NCI-H774 (cell line): ENCODE results near the gene SLC6A11.

ENCODE experiments used
- DNase-seq: peaks from one replicate; lab custom pipeline; 2025; lab: John Stamatoyannopoulos, UW

Gene SLC6A11

DNA sequence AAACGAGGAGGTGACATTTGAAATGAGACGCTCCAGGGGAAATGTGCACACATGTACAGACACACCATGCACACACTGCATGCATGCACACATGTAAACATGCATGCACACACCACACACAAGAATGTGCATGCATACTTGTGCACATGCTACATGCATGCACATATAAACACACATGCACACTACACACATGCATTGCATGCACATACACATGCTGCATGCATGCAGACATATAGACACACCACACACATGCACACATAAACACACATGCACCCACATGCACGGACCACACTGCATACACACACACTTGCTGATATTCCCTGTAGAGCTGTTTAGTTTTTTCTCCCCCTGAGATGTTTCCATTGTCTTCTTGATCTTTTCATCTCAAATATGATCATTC, 138.7 kb downstream of the SLC6A11 start:
- no peak for DNase-seq

- DNase-seq, result no peak
Measured at GRCh38 chr3:10955711-10956453, 139.9 kb downstream of the SLC6A11 start.

GRCh38 chr3:10956531-10956930, 140.5 kb downstream of the SLC6A11 start:
- DNase-seq, result no peak

GRCh38 chr3:10956986-10957385, 141.0 kb downstream of the SLC6A11 start:
- DNase-seq, result no peak

- no peak for DNase-seq
Measured at GRCh38 chr3:10957976-10958749, 142.1 kb downstream of the SLC6A11 start.

- DNase-seq, result no peak
Measured at GRCh38 chr3:10960255-10960654, 144.2 kb downstream of the SLC6A11 start.

DNA sequence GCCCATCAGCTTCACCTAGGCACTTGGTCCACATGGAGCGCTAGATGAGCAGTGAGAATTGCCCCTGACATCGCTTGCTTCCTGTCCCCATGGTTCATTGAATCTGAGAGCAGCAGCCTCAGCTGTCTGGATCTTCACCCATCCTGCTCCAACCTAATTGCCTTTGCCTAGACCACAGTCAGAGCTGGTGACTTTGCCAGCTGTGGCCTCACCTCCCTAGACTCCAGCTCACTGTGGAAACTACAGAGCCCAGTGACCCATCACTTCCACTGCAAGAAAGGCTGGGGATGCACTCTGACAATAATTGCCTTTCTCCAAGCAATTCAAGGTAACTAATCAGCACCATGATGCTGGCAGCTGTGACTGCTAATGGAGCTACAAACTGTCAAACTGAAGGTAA, 145.9 kb downstream of the SLC6A11 start:
- DNase-seq, result no peak

DNA sequence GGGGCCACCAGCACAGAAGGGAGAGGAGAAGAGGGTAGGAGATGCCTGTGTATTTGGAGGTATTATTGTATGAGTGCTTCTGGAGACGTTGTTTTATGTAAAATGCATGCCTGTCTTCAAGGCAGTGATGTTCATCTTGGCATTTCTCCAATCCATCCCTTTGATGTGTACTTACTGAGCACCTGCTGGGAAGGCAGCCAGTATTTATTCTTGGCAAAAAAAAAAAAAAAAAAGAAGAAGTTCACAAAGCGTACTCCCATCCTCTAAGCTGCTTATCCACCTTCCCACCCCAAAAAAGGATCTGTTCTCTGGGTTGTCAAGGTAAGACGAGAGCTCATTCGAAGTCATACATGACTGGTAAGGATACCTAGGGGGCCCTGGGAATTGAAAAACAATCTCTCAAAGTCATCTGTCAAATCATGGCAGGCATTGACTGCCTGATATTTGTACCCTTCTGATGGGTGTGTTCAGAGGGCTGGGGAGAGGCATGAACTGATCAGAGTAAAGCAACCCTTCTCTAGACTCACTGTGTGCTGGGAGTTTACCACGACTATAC, 146.5 kb downstream of the SLC6A11 start:
- no peak for DNase-seq

- DNase-seq, result no peak
Measured at GRCh38 chr3:10964537-10965167, 148.6 kb downstream of the SLC6A11 start.

DNA sequence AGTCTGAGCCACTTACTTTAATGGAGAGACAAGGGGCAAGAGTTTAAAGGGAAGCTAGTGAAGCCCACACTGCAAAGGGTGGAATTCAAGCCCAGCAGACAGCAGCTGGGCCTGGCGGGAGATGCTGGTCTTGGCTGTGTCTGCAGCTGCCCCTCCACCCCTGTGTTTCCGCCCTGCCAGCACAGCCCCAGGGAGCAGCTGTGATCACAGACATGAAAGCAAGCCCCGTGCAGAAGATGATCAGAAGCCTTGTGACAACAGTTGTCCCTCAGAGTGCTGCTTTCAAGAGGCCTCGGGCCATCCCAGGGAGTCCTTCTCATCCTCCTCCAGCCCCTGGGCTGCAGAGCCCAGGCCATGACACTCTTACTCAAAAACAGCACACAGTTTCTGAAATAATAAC, 152.4 kb downstream of the SLC6A11 start:
- DNase-seq, result no peak

GRCh38 chr3:10970306-10970960, 154.4 kb downstream of the SLC6A11 start:
- DNase-seq, result no peak

DNA sequence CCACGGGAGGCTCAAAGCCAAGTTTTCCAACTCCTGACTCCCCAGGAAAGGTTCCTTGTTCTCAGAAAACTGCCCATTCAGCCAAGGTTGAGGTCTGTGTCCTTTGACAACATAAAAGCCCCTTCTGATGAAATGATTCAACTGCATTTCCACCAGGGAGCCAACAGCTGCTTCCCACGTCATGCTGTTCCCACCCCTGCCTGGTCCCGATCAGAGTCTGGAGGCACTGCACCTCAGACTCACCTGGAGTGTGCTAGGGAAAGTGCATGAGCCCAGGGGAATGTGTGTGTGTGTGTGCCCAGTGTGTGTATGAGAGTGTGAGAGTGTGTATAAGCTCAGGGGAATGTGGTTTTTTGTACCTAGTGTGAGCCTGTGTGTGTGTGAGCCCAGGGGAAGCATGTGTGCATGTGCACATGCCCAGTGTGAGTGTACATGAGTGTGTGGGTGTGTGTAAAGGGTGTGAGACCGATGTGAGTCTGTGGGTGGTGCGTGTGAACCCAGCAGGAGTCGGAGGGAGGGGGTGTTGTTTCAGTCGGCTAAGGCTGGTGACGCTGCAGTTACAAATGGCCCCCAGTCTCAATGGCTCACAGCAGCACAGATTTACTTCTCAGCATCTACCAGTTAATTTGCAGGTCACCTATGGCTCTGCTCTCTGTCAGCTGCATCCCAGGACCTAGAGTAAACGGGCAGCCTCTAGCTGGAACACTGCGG, 156.2 kb downstream of the SLC6A11 start:
- no peak for DNase-seq

- no peak for DNase-seq
Measured at GRCh38 chr3:10973046-10973595, 157.1 kb downstream of the SLC6A11 start.

GRCh38 chr3:10974131-10974530, 158.1 kb downstream of the SLC6A11 start:
- no peak for DNase-seq

GRCh38 chr3:10974746-10975375, 158.8 kb downstream of the SLC6A11 start:
- no peak for DNase-seq

DNA sequence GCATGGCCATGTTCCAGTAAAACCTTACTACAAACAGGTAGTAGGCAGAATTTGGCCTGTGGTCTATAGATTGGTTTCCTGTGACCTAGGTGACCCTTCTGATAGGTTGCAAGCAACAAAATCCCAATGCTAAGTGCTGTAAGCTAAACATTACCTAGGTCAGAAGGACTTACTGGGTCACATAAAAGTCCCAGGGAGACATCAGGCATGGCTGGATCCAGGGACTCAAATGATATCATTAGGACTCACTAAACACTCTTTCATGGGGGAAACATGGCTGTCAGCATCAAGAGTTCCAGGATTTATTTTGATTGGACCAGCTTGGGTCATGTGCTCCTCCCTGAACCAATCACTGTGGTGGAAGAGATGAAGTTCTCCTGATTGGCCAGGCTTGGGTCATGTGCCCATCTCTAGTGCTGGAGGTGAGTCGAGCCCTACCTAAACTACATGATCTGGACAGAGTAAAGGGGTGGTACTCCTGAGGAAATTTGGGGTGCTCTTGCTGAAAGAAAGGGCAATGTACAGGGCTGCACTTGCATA, 159.7 kb downstream of the SLC6A11 start:
- no peak for DNase-seq

- DNase-seq, result no peak
Measured at GRCh38 chr3:10976770-10977169, 160.7 kb downstream of the SLC6A11 start.

DNA sequence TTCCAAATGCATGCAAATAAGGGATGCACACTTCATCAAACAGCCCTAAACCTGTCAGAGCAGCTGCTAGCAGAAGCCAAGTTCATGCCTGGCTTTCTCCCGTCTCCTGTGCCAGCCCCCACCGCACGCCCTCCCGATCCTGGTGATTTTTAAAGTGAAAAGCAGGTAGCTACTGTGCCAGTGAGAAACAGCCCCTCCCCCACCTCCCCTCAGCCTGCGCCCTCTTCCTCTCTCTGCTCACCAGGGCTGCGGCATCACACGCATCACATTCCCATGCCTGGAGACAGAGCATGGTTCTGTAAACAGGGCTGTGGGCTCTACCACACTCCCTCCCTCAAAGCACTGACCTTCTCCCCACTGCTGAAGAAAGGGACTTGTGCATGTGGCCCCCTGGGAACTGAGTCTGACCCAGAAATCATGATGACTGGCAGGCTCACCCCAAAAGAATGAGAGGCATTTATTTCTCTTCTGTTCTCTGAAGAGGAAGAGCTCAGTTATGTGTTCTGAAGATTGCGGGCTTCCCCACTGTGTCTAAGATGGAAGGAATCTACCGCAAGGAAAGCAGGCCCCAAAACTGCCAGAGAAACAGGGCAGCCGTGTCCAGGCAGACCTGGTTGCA, 162.0 kb downstream of the SLC6A11 start:
- DNase-seq, result no peak

DNA sequence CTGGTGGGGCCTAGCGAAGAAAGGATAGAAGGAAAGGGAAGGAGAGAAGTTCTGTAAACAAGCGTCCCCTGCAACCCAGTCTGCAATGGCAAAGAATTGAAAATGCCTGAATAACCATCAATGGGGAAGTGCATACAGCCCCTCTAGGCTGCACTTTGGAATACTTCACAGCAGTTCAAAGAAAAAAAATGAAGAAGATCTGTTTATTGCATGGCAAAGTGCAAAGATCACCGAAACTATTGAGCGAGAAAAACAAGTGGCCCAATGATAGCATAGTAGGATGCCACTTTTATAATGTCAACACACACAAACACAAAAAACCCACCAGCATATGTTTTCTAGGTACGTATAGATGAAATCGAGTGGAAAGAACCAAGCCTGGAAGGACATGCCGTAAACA, 162.9 kb downstream of the SLC6A11 start:
- no peak for DNase-seq

GRCh38 chr3:10980312-10980711, 164.3 kb downstream of the SLC6A11 start:
- DNase-seq, result no peak
